ENCODE results near the gene CPSF6.

GRCh38 chr12:69298947-69299346 is 59.6 kb downstream of the CPSF6 start:
- TF ChIP-seq CTCF (conservative IDR thresholded peaks at IDR 0.05 in 1 of 2, IDR thresholded peaks at IDR 0.05 in 1 of 2; ENCODE audit: extremely low read depth in 1 of 2, insufficient read depth in 1 of 2, low read depth in 1 of 2, low read length in 2 of 2) (no peak), EZH2 (IDR thresholded peaks at IDR 0.05; ENCODE audit: borderline replicate concordance, low read length) (no peak)
